HG03039 (cell line): ENCODE data around the gene C14orf180.

ENCODE experiments used
- ATAC-seq: cut with Tn5 transposase; IDR thresholded peaks from one replicate; pipeline ENCODE4 v1.9.1; 2021; ENCODE audit warnings: mild to moderate bottlenecking, moderate library complexity; ENCODE audit not compliant: unreplicated experiment

C14orf180 gene

GRCh38 chr14:104549536-104550339 lies 29.8 kb upstream of the C14orf180 start:
- ATAC-seq = no peak

- no peak for ATAC-seq
These were observed 29.2 kb upstream of the C14orf180 start for GRCh38 chr14:104550340-104550860.

- no peak for ATAC-seq
These were observed 28.5 kb upstream of the C14orf180 start for GRCh38 chr14:104550861-104551728.

DNA sequence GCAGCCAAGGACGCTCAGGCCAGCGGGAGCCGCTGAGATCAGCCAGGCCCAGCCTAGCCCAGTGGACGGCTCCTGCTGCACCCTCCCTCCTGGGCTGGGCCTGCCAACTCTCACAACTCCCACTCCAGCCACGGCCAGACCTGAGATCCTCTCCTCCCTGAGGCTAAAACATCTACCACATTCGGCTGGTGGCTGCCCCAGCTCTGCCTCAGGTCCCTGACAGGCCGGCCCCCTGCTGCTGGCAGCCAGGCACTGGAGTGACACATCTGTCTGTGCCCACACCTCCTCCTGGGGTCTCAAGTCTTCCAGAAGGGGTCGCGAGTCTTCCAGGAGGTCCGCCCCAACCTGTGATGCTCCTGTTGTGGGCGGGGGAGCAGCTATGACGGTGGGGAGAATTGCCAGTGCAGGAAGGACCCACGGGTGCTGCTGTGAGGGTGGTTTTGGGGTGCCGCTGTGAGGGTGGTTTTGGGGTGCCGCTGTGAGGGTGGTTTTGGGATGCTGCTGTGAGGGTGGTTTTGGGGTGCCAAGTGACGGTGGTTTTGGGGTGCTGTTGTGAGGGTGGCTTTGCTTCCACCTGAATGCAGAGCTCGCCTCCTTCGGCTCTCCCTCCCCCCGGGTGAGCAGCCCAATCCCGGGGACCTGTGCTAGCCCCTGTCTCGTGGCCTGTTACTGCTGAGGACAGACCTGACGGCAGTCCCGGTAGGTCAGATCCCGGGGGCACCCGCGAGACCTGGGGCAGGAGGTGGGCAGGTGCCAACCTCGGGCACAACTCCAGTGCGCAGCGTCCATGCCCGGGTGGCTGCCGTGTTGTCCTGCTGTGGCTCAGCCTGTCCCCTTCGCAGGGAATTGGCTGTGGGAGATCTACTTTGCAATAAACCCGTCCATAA lies 27.5 kb upstream of the C14orf180 start:
- no peak for ATAC-seq

DNA sequence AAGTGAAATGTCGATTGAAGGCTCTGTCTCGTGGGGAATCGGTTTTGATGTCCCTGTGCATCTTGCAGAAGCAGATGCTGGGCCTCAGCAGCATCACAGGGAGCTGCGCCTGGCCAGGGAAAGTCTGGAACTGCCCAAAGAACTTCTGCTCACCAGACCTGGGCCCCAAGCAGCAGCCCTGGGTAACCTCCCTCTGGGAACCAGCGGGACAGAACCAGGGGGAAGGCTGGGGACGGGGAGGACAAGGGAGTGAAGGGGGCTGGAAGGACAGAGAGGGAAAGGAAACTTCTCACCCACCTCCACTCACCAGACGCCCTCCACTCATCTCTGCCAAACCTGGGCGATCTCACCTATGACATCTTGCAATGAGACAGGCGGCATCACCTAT lies 26.8 kb upstream of the C14orf180 start:
- no peak for ATAC-seq

GRCh38 chr14:104553166-104554087 lies 26.1 kb upstream of the C14orf180 start:
- no peak for ATAC-seq

- ATAC-seq = no peak
These were observed 25.4 kb upstream of the C14orf180 start for GRCh38 chr14:104554088-104554607.

DNA sequence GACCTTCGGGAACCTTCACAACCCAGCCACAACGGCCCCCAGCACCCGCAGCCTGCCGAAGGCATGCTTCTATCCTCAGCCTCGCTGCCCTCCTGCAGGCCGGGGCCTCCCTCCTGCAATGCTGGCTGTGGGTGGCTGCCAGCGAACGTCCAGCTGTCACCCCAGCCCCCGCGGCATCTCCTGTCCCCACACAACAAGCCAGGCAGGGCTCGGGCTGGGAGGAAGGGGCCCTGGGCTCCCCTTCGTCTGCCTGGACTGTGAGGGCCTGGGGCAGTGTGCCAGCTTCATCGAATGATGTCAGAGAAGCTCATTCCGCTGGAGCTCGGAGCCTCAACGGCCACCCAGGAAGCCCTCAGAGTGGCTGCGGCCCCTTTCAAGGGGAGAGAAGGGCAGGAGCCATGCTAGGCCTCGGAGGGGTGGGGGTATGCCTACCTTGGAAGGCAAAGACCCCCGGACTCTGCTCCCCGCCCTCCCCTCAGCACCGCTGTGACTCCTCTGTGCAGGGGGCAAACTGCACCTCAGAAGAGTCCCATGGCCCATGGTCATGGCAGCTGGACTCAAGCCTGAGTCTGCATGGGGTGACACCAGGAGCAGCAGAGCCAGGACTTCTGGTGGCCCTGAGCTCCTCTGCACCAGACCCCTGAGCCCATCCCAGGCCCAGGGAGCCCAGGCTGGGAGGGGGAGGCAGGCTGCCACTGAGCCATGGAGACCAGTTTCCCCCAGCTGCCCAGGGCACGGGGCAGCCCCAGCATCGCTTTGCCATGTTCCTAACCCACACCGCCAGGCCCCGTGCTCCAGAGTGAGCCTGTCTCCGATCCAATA lies 24.7 kb upstream of the C14orf180 start:
- no peak for ATAC-seq

- no peak for ATAC-seq
These were observed 23.9 kb upstream of the C14orf180 start for GRCh38 chr14:104555430-104556255.

DNA sequence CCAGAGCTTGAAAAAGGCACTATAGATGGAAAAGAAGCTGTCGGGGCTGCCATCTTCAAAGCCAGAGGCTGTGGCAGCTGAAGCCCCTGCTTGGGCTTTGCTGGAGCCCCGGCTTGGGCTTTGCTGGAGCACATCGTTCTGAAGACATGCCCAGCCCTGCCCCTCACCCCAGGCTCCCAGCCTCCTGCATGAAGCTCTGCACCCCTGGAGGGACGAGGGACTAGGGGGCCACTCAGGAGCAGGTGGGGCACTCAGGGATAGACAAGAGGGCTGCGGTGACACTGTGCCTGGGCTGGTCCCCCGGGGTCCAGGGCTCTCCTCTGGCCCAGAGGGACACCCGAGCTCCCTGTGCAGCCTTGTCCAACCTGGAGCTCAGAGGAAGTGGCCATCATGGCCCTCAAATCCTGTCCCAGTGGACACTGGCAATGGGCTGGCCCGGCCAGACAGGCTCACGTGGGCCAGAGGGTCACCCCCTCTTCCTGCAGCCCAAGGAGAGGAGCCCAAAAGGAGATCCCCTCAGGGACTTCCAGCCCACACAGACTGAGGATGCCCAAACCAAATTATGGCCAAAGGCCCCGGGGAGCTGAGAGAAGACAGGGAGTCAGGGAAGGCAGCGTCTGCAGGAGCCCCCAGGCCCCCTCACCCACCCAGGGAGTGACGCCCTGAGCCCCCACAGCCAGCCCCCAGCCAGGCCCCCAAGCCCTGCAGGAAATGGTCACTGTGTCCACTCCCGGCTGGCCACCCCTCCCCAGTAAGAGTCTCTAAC lies 23.1 kb upstream of the C14orf180 start:
- ATAC-seq = no peak

- no peak for ATAC-seq
These were observed 22.5 kb upstream of the C14orf180 start for GRCh38 chr14:104557086-104557485.

DNA sequence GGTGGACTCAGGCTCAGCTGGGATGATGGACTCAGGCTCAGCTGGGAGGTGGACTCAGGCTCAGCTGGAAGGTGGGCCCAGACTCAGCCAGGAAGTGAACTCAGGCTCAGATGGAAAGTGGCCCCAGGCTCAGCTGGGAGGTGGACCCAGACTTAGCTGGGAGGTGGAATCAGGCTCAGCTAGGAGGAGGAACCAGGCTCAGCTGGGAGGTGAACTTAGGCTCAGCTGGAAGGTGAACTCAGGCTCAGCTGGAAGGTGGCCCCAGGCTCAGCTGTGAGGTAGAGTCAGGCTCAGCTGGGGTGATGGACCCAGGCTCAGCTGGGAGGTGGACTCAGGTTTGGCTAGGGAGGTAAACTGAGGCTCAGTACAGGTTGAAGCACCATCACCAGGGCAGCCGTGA lies 21.8 kb upstream of the C14orf180 start:
- no peak for ATAC-seq

GRCh38 chr14:104558231-104559027 lies 21.1 kb upstream of the C14orf180 start:
- no peak for ATAC-seq

GRCh38 chr14:104559028-104559803 lies 20.3 kb upstream of the C14orf180 start:
- ATAC-seq = no peak

DNA sequence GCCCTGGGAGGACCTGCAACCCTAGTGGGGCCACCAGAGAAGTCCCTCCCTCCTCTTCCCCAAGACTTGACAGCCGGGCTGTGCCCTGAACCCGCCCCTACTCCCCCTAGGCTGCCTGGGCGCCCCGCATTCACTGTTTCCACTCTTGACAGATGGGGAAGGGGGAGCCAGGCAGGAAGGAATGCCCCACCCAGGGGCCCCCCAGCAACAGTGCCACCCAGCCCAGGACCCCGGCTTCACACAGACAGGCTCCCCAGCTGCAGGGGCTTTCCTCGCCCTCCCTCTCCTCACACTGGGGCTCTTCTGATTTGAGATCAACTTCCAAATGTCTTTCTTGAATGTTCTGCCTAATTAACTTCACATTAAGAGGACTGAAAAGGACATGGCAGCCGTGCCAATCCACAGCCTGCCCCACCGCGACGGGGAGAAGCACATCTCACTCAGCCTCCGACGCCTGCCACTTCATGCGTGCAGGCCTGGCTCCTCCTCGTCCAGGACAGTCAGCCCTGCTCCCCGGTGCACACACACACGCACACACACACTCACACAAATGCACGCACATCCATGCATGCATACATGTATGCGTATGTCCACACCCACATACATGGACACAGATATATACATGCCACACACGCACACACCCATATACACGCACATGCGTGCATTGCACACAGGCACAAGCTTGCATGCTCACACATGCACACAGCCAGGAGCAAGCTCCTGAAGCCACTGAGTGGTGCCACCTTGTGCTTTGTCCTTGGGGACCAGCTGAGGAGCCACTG lies 19.6 kb upstream of the C14orf180 start:
- ATAC-seq = no peak
